ENCODE results near the gene LYSET. TPM values are rescaled to one million over a fixed set of nuclear protein-coding genes. Genes with fewer than 3 reads are reported as not detected.

LYSET gene
- total and polyA plus RNA-seq, 2 donors (not counting 3 experiments of a cell fraction or from before 2014, with no cell fraction given), result 14.3 to 18.4 TPM

- Histone ChIP-seq H3K9ac (replicated peaks; ENCODE audit: extremely low read depth, insufficient read depth, low read length) (no peak overlapping the region), H3K36me3 (ENCODE audit: control insufficient read depth in 2 of 2, extremely low read depth in 1 of 2, insufficient read depth in 2 of 2, low read length in 2 of 2) (no peaks in the 10 kb centered on the region), H3K4me2 (ENCODE audit: insufficient read depth, low read length) (no peak overlapping the region), H3K9me3 (replicated peaks; ENCODE audit: control insufficient read depth, insufficient read depth, low read length) (no peaks in the 10 kb centered on the region), H3K27ac (ENCODE audit: insufficient read depth, low read depth, low read length) (no peak overlapping the region), H4K20me1 (replicated peaks; ENCODE audit: control insufficient read depth, extremely low read depth, insufficient read depth, low read length) (no peaks in the 10 kb centered on the region), H2AFZ (ENCODE audit: low read depth, low read length) (no peak overlapping the region), H3K4me3 (replicated peaks in 1 of 3; ENCODE audit: insufficient read depth in 1 of 3, low read depth in 1 of 3, low read length in 3 of 3) (no peak overlapping the region), H3K27me3 (ENCODE audit: control insufficient read depth in 2 of 2, insufficient read depth in 2 of 2, low read length in 2 of 2) (no peaks in the 10 kb centered on the region), H3K9me1 (replicated peaks; ENCODE audit: control insufficient read depth, extremely low read depth, insufficient read depth, low read length) (no peaks in the 10 kb centered on the region), H3K79me2 (ENCODE audit: control insufficient read depth, insufficient read depth, low read length) (no peaks in the 10 kb centered on the region), H3K4me1 (ENCODE audit: control insufficient read depth, extremely low read depth, insufficient read depth, low read length) (no peaks in the 10 kb centered on the region)
- dilution Hi-C loops (cut with MboI; ENCODE audit: extremely low pct_ligation_motif_present, low sequenced_read_pairs) (no loop called here), intact Hi-C loops (cut with micrococcal nuclease) (no loop called here)
- TF ChIP-seq EZH2 (IDR thresholded peaks at IDR 0.05; ENCODE audit: borderline replicate concordance, low read depth, low read length, severe bottlenecking) (no peak), MYC (IDR thresholded peaks at IDR 0.05; ENCODE audit: low read depth, low read length) (no peak), MAX (IDR thresholded peaks at IDR 0.05; ENCODE audit: insufficient read depth, insufficient read length) (no peak), JUN (IDR thresholded peaks at IDR 0.05; ENCODE audit: borderline replicate concordance, insufficient read depth, insufficient read length, low read depth) (no peak), POLR2AphosphoS5 (IDR thresholded peaks at IDR 0.05; ENCODE audit: insufficient read depth, low read depth, low read length) (no peak), GATA2 (IDR thresholded peaks at IDR 0.05; ENCODE audit: insufficient read depth, insufficient read length, low read depth, low read length) (no peak), POLR2A (IDR thresholded peaks at IDR 0.05; ENCODE audit: low read depth, low read length) (no peak), CTCF (IDR thresholded peaks at IDR 0.05; ENCODE audit: extremely low read depth in 1 of 2, insufficient read depth in 1 of 2, low read depth in 1 of 2, low read length in 2 of 2) (no peak), FOS (IDR thresholded peaks at IDR 0.05; ENCODE audit: borderline replicate concordance, insufficient read depth, low read length) (no peak)
- POLR2A ChIA-PET, result no interaction called here
- DNase-seq (ENCODE audit: low read depth, low spot score) (peak; percentile 18), FAIRE-seq (no peak)
- CTCF ChIA-PET, result interaction anchor here (1.0 kb wide), 1 partner anchor 11 kb away, joined by 3 read pairs; no protein-coding TSS in a partner anchor
- BruUV-seq (replicated peaks), result no TSS peak
Observed at GRCh38 chr14:93150227-93151208, 34.6 kb upstream of the LYSET start.
